ENCODE results near the gene RNF113B. TPM values are rescaled to one million over a fixed set of nuclear protein-coding genes. Genes with fewer than 3 reads are reported as not detected.

Gene RNF113B
- total and polyA plus RNA-seq, 2 of the 13 experiments (the other 11 are each of a cell fraction or from before 2014, with no cell fraction given), result not detected

DNA sequence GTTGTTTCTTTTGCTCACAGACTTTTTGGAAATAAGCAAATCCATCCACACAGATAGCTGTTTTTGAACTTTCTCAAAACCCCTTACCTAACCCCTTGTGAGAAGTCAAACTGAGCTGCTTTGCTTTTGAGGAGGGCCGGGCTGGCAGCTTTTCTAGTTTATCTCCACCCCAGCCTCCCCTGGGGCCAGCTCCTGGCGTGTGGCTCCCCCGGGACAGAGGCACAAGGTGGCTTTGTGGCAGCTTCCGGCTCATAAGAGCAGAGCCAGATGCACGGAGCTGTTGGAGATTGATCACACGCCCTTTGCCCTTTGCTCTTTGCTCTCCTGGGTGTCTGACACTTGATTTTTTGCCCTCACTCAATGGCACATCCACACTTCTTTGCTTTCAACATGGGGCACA is 24.9 kb upstream of the RNF113B start (continued):
- TF ChIP-seq, protein P1, sequence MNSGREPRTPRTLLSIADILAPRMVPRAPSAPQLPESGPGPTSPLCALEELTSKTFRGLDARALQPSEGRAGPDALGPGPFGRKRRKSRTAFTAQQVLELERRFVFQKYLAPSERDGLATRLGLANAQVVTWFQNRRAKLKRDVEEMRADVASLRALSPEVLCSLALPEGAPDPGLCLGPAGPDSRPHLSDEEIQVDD (CRISPR knock-in tag; IDR thresholded peaks at IDR 0.05; ENCODE audit: borderline replicate concordance), result no peak
- TF ChIP-seq POGZ (CRISPR knock-in tag; IDR thresholded peaks at IDR 0.05), result peak; percentile 88
- peak; percentile 75; the same call in 1 of the 2 replicates for TF ChIP-seq NCOR1 (IDR thresholded peaks at IDR 0.05; ENCODE audit: borderline replicate concordance, low read length)
- TF ChIP-seq TEAD3 (CRISPR knock-in tag; optimal IDR thresholded peaks at IDR 0.05; ENCODE audit: borderline replicate concordance), result peak; percentile 52
- no peak for TF ChIP-seq ZNF20 (CRISPR knock-in tag; IDR thresholded peaks at IDR 0.05)
- TF ChIP-seq SAP130 (CRISPR knock-in tag; IDR thresholded peaks at IDR 0.05; ENCODE audit: low read depth), result peak; percentile 46
- no peak for TF ChIP-seq ZNF549 (CRISPR knock-in tag; IDR thresholded peaks at IDR 0.05)
- TF ChIP-seq CREB1 (IDR thresholded peaks at IDR 0.05), result no peak
- TF ChIP-seq CREB1 (CRISPR knock-in tag; IDR thresholded peaks at IDR 0.05), result no peak
- peak; percentile 20; the same call in 1 of the 2 replicates for TF ChIP-seq MYC (CRISPR knock-in tag; IDR thresholded peaks at IDR 0.05; ENCODE audit: borderline replicate concordance)
- TF ChIP-seq ZNF777 (CRISPR knock-in tag; IDR thresholded peaks at IDR 0.05), result no peak
- peak; percentile 53; the same call in 1 of the 2 replicates for TF ChIP-seq ZNF614 (CRISPR knock-in tag; IDR thresholded peaks at IDR 0.05; ENCODE audit: borderline replicate concordance)
- peak; percentile 72; the same call in 1 of the 2 replicates for TF ChIP-seq MTA1 (CRISPR knock-in tag; IDR thresholded peaks at IDR 0.05; ENCODE audit: borderline replicate concordance)
- TF ChIP-seq RARA (CRISPR knock-in tag; IDR thresholded peaks at IDR 0.05), result 0 out of 2 replicates have a peak, but pooled peaks have one; percentile 33
- TF ChIP-seq, protein P2, sequence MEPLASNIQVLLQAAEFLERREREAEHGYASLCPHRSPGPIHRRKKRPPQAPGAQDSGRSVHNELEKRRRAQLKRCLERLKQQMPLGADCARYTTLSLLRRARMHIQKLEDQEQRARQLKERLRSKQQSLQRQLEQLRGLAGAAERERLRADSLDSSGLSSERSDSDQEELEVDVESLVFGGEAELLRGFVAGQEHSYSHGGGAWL (CRISPR knock-in tag; IDR thresholded peaks at IDR 0.05), result no peak
- peak; percentile 66; the same call in 1 of the 2 replicates for TF ChIP-seq TARDBP (CRISPR knock-in tag; IDR thresholded peaks at IDR 0.05)
- no peak for TF ChIP-seq SIX1 (CRISPR knock-in tag; IDR thresholded peaks at IDR 0.05; ENCODE audit: borderline replicate concordance)
- no peak for TF ChIP-seq ZNF891 (CRISPR knock-in tag; IDR thresholded peaks at IDR 0.05)
- no peak for TF ChIP-seq ZNF232 (CRISPR knock-in tag; IDR thresholded peaks at IDR 0.05; ENCODE audit: borderline replicate concordance)
- TF ChIP-seq, protein P3, sequence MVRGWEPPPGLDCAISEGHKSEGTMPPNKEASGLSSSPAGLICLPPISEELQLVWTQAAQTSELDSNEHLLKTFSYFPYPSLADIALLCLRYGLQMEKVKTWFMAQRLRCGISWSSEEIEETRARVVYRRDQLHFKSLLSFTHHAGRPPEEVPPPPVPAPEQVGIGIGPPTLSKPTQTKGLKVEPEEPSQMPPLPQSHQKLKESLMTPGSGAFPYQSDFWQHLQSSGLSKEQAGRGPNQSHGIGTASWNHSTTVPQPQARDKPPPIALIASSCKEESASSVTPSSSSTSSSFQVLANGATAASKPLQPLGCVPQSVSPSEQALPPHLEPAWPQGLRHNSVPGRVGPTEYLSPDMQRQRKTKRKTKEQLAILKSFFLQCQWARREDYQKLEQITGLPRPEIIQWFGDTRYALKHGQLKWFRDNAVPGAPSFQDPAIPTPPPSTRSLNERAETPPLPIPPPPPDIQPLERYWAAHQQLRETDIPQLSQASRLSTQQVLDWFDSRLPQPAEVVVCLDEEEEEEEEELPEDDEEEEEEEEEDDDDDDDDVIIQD (CRISPR knock-in tag; IDR thresholded peaks at IDR 0.05; ENCODE audit: low read depth), result peak; percentile 19; the same call in 1 of the 2 replicates
- no peak; the same call in 1 of the 2 replicates for TF ChIP-seq ARNTL (CRISPR knock-in tag; IDR thresholded peaks at IDR 0.05)
- no peak for TF ChIP-seq YEATS2 (CRISPR knock-in tag; IDR thresholded peaks at IDR 0.05; ENCODE audit: borderline replicate concordance)
- TF ChIP-seq, protein P4, sequence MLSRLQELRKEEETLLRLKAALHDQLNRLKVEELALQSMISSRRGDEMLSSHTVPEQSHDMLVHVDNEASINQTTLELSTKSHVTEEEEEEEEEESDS (CRISPR knock-in tag; IDR thresholded peaks at IDR 0.05; ENCODE audit: borderline replicate concordance), result no peak
- TF ChIP-seq TBX2 (CRISPR knock-in tag; IDR thresholded peaks at IDR 0.05; ENCODE audit: borderline replicate concordance), result peak; percentile 64; the same call in 1 of the 2 replicates
- no peak for TF ChIP-seq BHLHE40 (IDR thresholded peaks at IDR 0.05; ENCODE audit: low read length)
- no peak for TF ChIP-seq ZNF235 (CRISPR knock-in tag; IDR thresholded peaks at IDR 0.05; ENCODE audit: borderline replicate concordance)
- peak; percentile 62; the same call in 1 of the 2 replicates for TF ChIP-seq ZNF292 (CRISPR knock-in tag; IDR thresholded peaks at IDR 0.05; ENCODE audit: borderline replicate concordance, low read depth)
- no peak for TF ChIP-seq ZNF790 (CRISPR knock-in tag; IDR thresholded peaks at IDR 0.05; ENCODE audit: borderline replicate concordance)
